ENCODE results near the gene GABRG3. TPM values are rescaled to one million over a fixed set of nuclear protein-coding genes. Genes with fewer than 3 reads are reported as not detected.

Gene GABRG3
- total and polyA plus RNA-seq, 9 of the 15 experiments (the other 6 are each of a cell fraction or from before 2014, with no cell fraction given): 4.0 to 15.1 (median 11.2) TPM

DNA sequence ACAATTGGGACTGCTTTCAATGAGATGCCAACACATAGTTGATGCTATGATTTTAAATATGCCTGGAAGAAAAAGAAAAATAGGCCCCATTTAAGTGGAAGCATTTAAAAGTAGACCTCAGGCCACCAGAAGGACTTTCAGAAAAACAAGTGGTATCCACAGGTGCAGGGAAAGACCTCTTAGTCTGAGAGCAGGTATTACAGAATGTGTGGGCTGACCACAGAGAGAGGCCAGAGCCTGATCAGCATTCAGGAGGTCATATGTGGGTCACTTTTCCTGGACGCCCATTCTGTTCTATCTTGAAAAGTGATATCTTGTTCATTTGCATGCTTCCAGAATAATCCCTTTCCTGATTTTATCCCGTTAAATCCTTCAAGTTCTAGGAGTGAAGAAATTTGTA lies 95.5 kb downstream of the GABRG3 start:
- no peak overlapping the region for H3K4me3 ChIP-seq
- no peaks in the 10 kb centered on the region; the same call in 1 of the 2 replicates for H3K9me3 ChIP-seq (replicated peaks; ENCODE audit: control insufficient read depth, insufficient read depth, low read depth, low read length)
- no peaks in the 10 kb centered on the region for H3K79me2 ChIP-seq (ENCODE audit: control insufficient read depth, insufficient read depth, low read length)
- no peaks in the 10 kb centered on the region for H4K20me1 ChIP-seq (replicated peaks; ENCODE audit: control insufficient read depth, insufficient read depth, low read length)
- in situ Hi-C loops (cut with MboI): no loop called here
- intact Hi-C loops (cut with micrococcal nuclease): loop anchor here (10.0 kb wide), 1 partner anchor 58 kb away; no protein-coding TSS in a partner anchor
- no peaks in the 10 kb centered on the region for H3K4me1 ChIP-seq (replicated peaks in 1 of 2; ENCODE audit: control insufficient read depth in 2 of 2, insufficient read depth in 2 of 2, low read length in 2 of 2)
- ATAC-seq (no peak), DNase-seq (ENCODE audit: extremely low read depth in 1 of 4, low spot score in 3 of 4) (no peak), FAIRE-seq (no peak)
- H3K27me3 ChIP-seq (ENCODE audit: control insufficient read depth in 2 of 2, insufficient read depth in 2 of 2, low read length in 2 of 2): peaks cover 12 to 47% of the 10 kb centered on the region in 2 experiments
- TF ChIP-seq, protein P1, sequence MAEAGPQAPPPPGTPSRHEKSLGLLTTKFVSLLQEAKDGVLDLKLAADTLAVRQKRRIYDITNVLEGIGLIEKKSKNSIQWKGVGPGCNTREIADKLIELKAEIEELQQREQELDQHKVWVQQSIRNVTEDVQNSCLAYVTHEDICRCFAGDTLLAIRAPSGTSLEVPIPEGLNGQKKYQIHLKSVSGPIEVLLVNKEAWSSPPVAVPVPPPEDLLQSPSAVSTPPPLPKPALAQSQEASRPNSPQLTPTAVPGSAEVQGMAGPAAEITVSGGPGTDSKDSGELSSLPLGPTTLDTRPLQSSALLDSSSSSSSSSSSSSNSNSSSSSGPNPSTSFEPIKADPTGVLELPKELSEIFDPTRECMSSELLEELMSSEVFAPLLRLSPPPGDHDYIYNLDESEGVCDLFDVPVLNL (CRISPR knock-in tag; IDR thresholded peaks at IDR 0.05; ENCODE audit: low read depth): no peak
- TF ChIP-seq HDAC8 (tag; IDR thresholded peaks at IDR 0.05) (no peak), ADNP (tag; IDR thresholded peaks at IDR 0.05) (no peak), ZNF217 (CRISPR knock-in tag; IDR thresholded peaks at IDR 0.05) (no peak), SMAD4 (CRISPR knock-in tag; conservative IDR thresholded peaks at IDR 0.05) (no peak)
- TF ChIP-seq, protein P2, sequence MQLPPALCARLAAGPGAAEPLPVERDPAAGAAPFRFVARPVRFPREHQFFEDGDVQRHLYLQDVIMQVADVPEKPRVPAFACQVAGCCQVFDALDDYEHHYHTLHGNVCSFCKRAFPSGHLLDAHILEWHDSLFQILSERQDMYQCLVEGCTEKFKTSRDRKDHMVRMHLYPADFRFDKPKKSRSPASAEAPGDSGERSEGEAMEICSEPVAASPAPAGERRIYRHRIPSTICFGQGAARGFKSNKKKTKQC (CRISPR knock-in tag; IDR thresholded peaks at IDR 0.05): no peak
- H3K9ac ChIP-seq (ENCODE audit: insufficient read depth in 1 of 2, low read depth in 2 of 2, low read length in 2 of 2): no peak overlapping the region
- H3K9me1 ChIP-seq (ENCODE audit: control insufficient read depth, insufficient read depth, low read length): no peaks in the 10 kb centered on the region
- no peak overlapping the region for H2AFZ ChIP-seq (ENCODE audit: low read depth, low read length)
- no peaks in the 10 kb centered on the region for H3K36me3 ChIP-seq (ENCODE audit: control insufficient read depth, insufficient read depth, low read length)
- H3K27ac ChIP-seq (ENCODE audit: extremely low read depth, low read depth, low read length): no peak overlapping the region
- BruUV-seq (replicated peaks): no TSS peak
- 4% methylated on average over 2 of the region's 2 CpGs for WGBS (ENCODE audit: insufficient coverage, low coverage, missing lambda C conversion rate)
- POLR2A ChIA-PET: interaction anchor here (0.7 to 1.9 kb wide), 2 partner anchors 10 to 19 kb away, joined by 3 to 6 read pairs; no protein-coding TSS in a partner anchor
- no peak overlapping the region for H3K4me2 ChIP-seq (ENCODE audit: insufficient read depth, low read length)
- CTCF ChIA-PET (ENCODE audit: low intra/inter-chr PET ratio): no interaction called here

Data from K562 (cell line).